A172 (cell line): ENCODE data around the gene MDGA2. TPM values are rescaled to one million over a fixed set of nuclear protein-coding genes. Genes with fewer than 3 reads are reported as not detected.
"Not testable (repeated sequence)": the region's sequence is repeated elsewhere in the genome, so short reads cannot be mapped to it uniquely, and the experiment has no call there.

Source experiments
- DNase-seq: peaks from one replicate; pipeline ENCODE4 v3.0.0-alpha.2; 2015; ENCODE audit warnings: low spot score
- total RNA-seq: library from RNA; depleted of rRNA; stranded (reverse); fragments of >200 nt; shearing (Covaris generic); gene quantifications from 2 replicates; pipeline ENCODE4 v1.2.3, GENCODE V29; 2014

The MDGA2 gene
- total RNA-seq, 1 experiment from 2014 or later: not detected

- no peak for DNase-seq
These were observed 434.5 kb downstream of the MDGA2 start for GRCh38 chr14:47240748-47241437.

- no peak for DNase-seq
These were observed 439.8 kb downstream of the MDGA2 start for GRCh38 chr14:47235619-47236018.

- DNase-seq: peak; percentile 72
These were observed 448.4 kb downstream of the MDGA2 start for GRCh38 chr14:47226877-47227520.

GRCh38 chr14:47223656-47224055 is 451.7 kb downstream of the MDGA2 start:
- DNase-seq: no peak

- no peak for DNase-seq
These were observed 455.3 kb downstream of the MDGA2 start for GRCh38 chr14:47220096-47220495.

GRCh38 chr14:47211263-47211662 is 464.1 kb downstream of the MDGA2 start:
- DNase-seq: no peak

- DNase-seq: no peak
These were observed 465.3 kb downstream of the MDGA2 start for GRCh38 chr14:47210099-47210498.

GRCh38 chr14:47208434-47208833 is 467.0 kb downstream of the MDGA2 start:
- no peak for DNase-seq

GRCh38 chr14:47207617-47208016 is 467.8 kb downstream of the MDGA2 start:
- peak; percentile 13 for DNase-seq

- DNase-seq: no peak
These were observed 474.7 kb downstream of the MDGA2 start for GRCh38 chr14:47200740-47201139.

- DNase-seq: no peak
These were observed 479.8 kb downstream of the MDGA2 start for GRCh38 chr14:47195582-47195981.

- DNase-seq: peak; percentile 11
These were observed 481.4 kb downstream of the MDGA2 start for GRCh38 chr14:47194055-47194454.

GRCh38 chr14:47192203-47192602 is 483.2 kb downstream of the MDGA2 start:
- not testable (repeated sequence) for DNase-seq

- DNase-seq: no peak
These were observed 483.7 kb downstream of the MDGA2 start for GRCh38 chr14:47191700-47192099.

- DNase-seq: no peak
These were observed 485.4 kb downstream of the MDGA2 start for GRCh38 chr14:47189911-47190484.

- DNase-seq: peak; percentile 12
These were observed 488.9 kb downstream of the MDGA2 start for GRCh38 chr14:47186486-47186885.

GRCh38 chr14:47179906-47180305 is 495.5 kb downstream of the MDGA2 start:
- no peak for DNase-seq

- not testable (repeated sequence) for DNase-seq
These were observed 503.5 kb downstream of the MDGA2 start for GRCh38 chr14:47171896-47172295.

GRCh38 chr14:47167402-47167801 is 508.0 kb downstream of the MDGA2 start:
- DNase-seq: no peak

GRCh38 chr14:47155395-47155794 is 520.0 kb downstream of the MDGA2 start:
- DNase-seq: no peak

- no peak for DNase-seq
These were observed 521.1 kb downstream of the MDGA2 start for GRCh38 chr14:47154276-47154797.

GRCh38 chr14:47153746-47154145 is 521.7 kb downstream of the MDGA2 start:
- DNase-seq: no peak

- peak; percentile 0 for DNase-seq
These were observed 525.1 kb downstream of the MDGA2 start for GRCh38 chr14:47150267-47150666.
